ENCODE measurements around the gene XAF1.
"Not testable (repeated sequence)": the region's sequence is repeated elsewhere in the genome, so short reads cannot be mapped to it uniquely, and the experiment has no call there.

The XAF1 gene

GRCh38 chr17:6812295-6812694, 56.4 kb downstream of the XAF1 start:
- DNase-seq: no peak

DNA sequence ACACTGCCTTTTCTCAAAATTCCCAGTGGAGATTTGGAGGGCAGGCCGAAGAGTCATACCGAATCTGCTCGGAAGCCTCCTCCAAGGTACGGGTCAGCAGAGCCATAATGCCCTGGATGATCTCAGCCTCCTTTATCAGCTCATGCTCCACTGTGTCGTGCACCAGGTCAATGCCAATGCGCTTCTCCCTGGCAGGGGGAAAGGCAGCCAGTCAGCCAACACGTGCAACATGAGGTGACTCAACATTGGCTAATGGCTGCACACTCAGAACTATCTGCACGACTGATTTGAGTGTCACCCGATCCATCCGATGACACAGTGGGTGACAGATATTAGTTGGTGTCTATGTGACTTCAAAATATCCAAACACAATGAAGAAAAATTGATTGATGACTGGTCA, 59.9 kb downstream of the XAF1 start:
- DNase-seq: no peak

- DNase-seq: not testable (repeated sequence)
Observed at GRCh38 chr17:6816368-6816767, 60.5 kb downstream of the XAF1 start.

GRCh38 chr17:6818938-6819337, 63.1 kb downstream of the XAF1 start:
- no peak for DNase-seq

DNA sequence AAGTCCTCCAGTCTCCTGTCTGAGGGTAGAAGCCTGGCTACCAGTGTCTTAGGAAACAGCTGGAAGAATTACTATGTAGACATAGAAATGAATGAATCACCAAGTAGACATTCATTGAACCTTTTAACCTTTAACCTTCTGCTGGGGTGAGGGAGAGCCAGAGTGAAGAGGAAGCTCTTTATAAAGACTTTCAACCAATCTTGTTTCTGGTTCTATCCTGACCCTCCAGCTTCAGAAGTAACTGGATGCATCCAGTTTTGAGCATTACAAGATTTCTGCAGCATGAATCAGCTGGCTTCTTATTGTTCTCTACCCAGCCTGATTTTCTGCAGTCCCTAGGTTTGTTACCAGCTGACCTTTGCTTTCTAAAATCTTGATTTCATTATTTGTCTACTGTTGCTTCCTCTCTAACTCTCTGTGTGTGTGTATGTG, 67.2 kb downstream of the XAF1 start:
- no peak for DNase-seq

Measured in SIG-M5 (cell line).